Activated T-helper 1 cell treated with anti-CD3 and anti-CD28 coated beads, Interleukin-2, amount 50 U/mL, for 16 hours (primary cell): Measurements from ENCODE around the gene EP400.
"Not testable (repeated sequence)": the region's sequence is repeated elsewhere in the genome, so short reads cannot be mapped to it uniquely, and the experiment has no call there.

Experiments
- DNase-seq, 2 donors: peaks; one replicate each; pipeline ENCODE4 v3.0.0-alpha.2; 2020; ENCODE audit warnings: low read depth in 1 of 2, low spot score in 1 of 2

EP400 gene

GRCh38 chr12:132043216-132043615 lies 93.5 kb downstream of the EP400 start:
- DNase-seq: no peak

DNA sequence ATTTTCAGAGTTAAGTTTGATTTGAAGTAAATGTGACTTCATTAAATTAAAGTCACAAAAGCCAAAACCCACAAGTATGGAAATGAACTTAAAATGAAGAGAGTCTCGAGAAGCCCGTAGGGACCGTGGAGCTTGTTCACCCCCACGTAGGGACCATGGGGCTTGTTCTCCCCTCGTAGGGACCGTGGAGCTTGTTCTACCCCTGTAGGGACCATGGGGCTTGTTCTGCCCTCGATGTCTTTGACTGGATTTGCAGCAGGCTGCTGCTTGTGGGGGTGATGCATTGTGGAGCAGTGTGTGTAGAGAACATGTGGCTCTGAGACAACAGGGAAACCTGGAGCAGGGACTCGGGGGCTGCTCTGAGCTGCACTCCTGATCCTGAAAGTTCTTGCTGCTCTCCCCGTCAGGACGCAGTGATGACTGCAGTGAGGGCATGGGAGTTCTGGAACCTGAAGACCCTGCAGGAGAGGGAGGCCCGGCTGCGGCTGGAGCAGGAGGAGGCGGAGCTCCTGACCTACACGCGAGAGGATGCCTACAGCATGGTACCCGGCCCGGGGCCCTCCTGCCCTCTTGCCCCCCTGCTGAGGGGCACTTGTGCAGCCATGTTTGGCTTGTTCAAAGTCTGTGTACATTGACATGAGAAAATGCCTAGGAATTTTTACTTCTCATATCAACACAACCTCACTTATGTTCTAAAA lies 94.2 kb downstream of the EP400 start:
- no peak for DNase-seq

GRCh38 chr12:132044661-132045412 lies 95.1 kb downstream of the EP400 start:
- no peak for DNase-seq

GRCh38 chr12:132045751-132046150 lies 96.0 kb downstream of the EP400 start:
- no peak for DNase-seq

- no peak for DNase-seq
These were observed 96.8 kb downstream of the EP400 start for GRCh38 chr12:132046561-132046960.

GRCh38 chr12:132047630-132048029 lies 97.9 kb downstream of the EP400 start:
- DNase-seq: not testable (repeated sequence)

GRCh38 chr12:132049442-132049841 lies 99.7 kb downstream of the EP400 start:
- no peak for DNase-seq

- DNase-seq: no peak
These were observed 100.1 kb downstream of the EP400 start for GRCh38 chr12:132049876-132050275.

DNA sequence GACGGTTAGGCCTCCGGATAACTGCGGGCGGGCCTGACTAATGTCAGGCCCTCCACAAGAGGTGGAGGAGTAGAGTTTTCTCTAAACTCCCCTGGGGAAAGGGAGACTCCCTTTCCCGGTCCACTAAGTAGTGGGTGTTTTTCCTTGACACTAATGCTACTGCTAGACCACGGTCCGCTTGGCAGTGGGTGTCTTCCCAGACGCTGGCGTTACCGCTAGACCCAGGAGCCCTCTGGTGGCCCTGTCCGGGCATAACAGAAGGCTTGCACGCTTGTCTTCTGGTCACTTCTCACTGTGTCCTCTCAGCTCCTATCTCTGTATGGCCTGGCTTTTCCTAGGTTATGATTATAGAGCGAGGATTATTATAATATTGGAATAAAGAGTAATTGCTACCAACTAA lies 102.0 kb downstream of the EP400 start:
- not testable (repeated sequence) for DNase-seq

- DNase-seq: no peak
These were observed 102.6 kb downstream of the EP400 start for GRCh38 chr12:132052196-132052932.

GRCh38 chr12:132053338-132054330 lies 103.9 kb downstream of the EP400 start:
- no peak for DNase-seq

DNA sequence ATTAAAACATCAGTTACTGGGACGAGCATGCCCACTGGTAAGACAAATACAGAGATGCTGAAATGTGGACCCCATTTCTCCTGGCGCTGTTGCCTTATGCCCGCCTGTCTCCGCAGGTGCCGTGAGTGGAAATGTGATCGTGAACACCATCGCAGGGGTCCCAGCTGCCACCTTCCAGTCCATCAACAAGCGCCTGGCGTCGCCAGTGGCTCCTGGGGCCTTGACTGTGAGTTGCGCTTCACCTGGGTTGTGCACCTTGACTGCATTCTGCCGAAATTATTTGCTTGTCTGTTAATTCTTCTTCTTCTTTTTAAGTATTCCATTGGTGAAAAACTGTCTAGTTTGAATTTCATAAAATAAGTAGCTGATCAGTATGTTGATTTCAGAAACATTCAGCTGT lies 105.2 kb downstream of the EP400 start:
- no peak for DNase-seq

DNA sequence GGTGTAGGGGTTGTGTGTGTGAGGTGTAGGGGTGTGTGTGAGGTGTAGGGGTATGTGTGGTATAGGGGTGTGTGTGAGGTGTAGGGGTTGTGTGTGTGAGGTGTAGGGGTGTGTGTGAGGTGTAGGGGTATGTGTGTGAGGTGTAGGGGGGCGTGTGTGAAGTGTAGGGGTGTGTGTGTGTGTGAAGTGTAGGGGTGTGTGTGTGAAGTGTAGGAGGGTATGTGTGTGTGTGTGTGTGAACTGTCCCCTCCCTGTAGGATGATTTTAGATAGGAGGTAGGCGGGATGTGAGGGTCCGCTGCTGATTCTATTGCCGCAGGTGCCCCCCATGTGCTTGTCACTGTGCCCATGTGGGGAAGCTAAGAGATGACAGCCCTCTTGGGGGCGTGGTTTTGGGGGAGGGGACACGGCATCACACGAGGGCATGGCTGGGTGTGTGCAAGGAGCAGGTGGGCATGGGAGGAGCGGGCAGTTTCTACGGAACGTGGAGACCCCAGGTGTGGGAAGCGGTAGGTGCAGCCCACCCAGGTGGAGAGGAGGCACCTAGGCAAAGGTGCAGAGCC lies 105.9 kb downstream of the EP400 start:
- DNase-seq: no peak

DNA sequence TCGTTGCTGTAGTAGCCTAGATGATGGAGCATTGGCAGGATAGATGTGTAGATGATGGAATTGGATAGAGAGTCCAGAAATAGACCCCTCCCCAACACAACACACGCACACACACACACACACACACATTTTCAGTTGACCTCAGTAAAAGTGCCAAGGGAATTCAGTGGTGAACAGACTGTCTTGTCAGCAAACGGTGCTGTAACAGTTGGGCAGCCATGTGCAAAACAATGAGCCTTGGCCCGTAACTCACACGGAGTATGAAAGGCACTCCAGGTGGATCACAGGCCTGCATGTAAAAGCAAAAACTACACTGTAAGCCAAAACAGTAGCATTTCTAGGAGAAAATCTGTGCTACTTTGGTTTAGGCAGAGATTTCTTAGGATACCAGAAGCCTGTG lies 106.6 kb downstream of the EP400 start:
- DNase-seq: no peak

DNA sequence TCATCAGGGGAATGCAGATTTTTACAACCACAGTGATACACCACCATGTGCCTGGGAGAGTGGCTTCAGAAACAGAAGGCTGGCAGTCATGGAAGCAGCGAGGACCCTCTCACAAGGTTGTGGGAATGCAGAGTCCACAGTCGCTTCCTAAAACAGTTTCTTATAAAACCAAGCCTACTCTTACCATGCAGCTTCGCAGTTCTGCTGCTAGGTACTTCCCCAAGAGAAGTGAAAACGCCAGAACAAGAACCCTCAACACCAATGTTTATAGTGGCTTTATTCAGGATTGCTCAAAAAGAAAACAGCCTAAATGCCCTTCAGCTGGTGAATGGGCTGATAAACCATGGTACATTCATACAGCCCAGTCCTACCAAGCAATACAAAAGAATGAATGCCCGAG lies 107.2 kb downstream of the EP400 start:
- DNase-seq: no peak

DNA sequence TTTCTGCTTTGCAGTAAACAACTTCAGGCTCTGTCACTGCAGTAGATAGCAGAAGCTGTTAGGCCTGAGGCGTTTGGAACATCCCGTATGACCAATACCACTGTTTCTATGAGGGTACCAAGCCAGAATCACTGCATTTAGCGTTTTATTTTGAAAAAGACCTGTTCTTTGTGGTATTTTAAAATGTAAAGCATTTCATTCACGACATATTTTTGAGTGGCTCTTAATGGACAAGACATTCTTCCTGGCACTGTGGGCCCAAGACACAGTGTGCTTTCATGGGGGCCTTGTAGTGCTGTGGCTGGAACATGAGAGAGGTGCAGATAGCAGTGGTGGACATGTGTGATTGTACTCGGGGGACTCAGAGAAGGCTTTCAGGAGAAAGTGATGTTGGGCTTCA lies 107.9 kb downstream of the EP400 start:
- no peak for DNase-seq

DNA sequence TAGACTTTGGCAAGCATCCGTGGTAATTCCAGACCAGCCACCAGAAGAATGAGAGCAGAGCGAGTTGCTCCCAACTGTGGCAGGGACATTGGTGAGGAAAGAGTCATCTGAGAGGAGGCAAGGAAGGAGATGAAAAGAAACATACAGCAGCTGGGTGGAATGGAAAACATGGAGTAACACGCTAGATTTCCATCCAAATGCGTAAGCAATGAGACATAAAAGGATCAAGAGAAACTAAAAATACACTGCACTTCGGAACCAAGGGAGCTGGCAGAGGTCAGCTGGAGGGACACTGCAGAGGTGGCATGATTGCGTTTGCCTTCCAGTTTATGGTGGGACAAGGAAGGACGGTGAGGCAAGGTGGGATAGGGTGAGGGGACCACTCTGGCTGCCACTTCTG lies 111.5 kb downstream of the EP400 start:
- no peak for DNase-seq

- DNase-seq: no peak
These were observed 112.1 kb downstream of the EP400 start for GRCh38 chr12:132061641-132062430.

DNA sequence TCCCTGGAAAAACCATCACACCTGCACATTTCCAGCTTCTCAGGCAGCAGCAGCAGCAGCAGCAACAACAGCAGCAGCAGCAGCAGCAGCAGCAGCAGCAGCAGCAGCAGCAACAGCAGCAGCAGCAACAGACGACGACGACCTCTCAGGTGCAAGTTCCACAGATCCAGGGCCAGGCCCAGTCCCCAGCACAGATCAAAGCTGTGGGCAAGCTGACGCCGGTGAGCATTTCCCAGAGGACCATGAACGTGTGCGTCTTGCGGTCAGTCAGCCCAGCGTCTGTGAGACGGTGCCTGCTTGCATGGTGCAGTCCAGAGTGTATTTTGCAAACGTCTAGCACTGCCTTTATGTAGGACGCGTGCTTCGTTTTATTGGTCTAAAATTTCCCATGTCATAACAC lies 112.7 kb downstream of the EP400 start:
- DNase-seq: no peak

GRCh38 chr12:132063491-132063890 lies 113.7 kb downstream of the EP400 start:
- no peak for DNase-seq
